ENCODE measurements around the gene CLIP1.
A peak's percentile ranks its signal among the peaks of the same experiment; 100 is the strongest.
"Not testable (repeated sequence)": the region's sequence is repeated elsewhere in the genome, so short reads cannot be mapped to it uniquely, and the experiment has no call there.

CLIP1 gene

GRCh38 chr12:122395319-122395718 lies 27.1 kb downstream of the CLIP1 start:
- no peak for DNase-seq (ENCODE audit: low read depth)

- DNase-seq (ENCODE audit: low read depth), result no peak
Observed at GRCh38 chr12:122394626-122395194, 27.8 kb downstream of the CLIP1 start.

- DNase-seq (ENCODE audit: low read depth), result no peak
Observed at GRCh38 chr12:122393817-122394216, 28.7 kb downstream of the CLIP1 start.

- no peak for DNase-seq (ENCODE audit: low read depth)
Observed at GRCh38 chr12:122392411-122392810, 30.1 kb downstream of the CLIP1 start.

- no peak for DNase-seq (ENCODE audit: low read depth)
Observed at GRCh38 chr12:122389677-122390076, 32.8 kb downstream of the CLIP1 start.

- DNase-seq (ENCODE audit: low read depth), result no peak
Observed at GRCh38 chr12:122387887-122388286, 34.6 kb downstream of the CLIP1 start.

GRCh38 chr12:122385171-122386016 lies 37.1 kb downstream of the CLIP1 start:
- no peak for DNase-seq (ENCODE audit: low read depth)

GRCh38 chr12:122382919-122383350 lies 39.5 kb downstream of the CLIP1 start:
- no peak for DNase-seq (ENCODE audit: low read depth)

- no peak for DNase-seq (ENCODE audit: low read depth)
Observed at GRCh38 chr12:122381021-122381420, 41.4 kb downstream of the CLIP1 start.

GRCh38 chr12:122376751-122377150 lies 45.7 kb downstream of the CLIP1 start:
- DNase-seq (ENCODE audit: low read depth), result not testable (repeated sequence)

- no peak for DNase-seq (ENCODE audit: low read depth)
Observed at GRCh38 chr12:122374707-122375106, 47.8 kb downstream of the CLIP1 start.

GRCh38 chr12:122371475-122372045 lies 50.9 kb downstream of the CLIP1 start:
- DNase-seq (ENCODE audit: low read depth), result no peak

GRCh38 chr12:122368361-122369073 lies 54.0 kb downstream of the CLIP1 start:
- DNase-seq (ENCODE audit: low read depth), result no peak

- not testable (repeated sequence) for DNase-seq (ENCODE audit: low read depth)
Observed at GRCh38 chr12:122367632-122368031, 54.8 kb downstream of the CLIP1 start.

- no peak for DNase-seq (ENCODE audit: low read depth)
Observed at GRCh38 chr12:122366685-122367475, 55.6 kb downstream of the CLIP1 start.

GRCh38 chr12:122365226-122365625 lies 57.2 kb downstream of the CLIP1 start:
- DNase-seq (ENCODE audit: low read depth), result not testable (repeated sequence)

GRCh38 chr12:122363782-122364181 lies 58.7 kb downstream of the CLIP1 start:
- DNase-seq (ENCODE audit: low read depth), result no peak

- DNase-seq (ENCODE audit: low read depth), result no peak
Observed at GRCh38 chr12:122362755-122363154, 59.7 kb downstream of the CLIP1 start.

GRCh38 chr12:122358403-122358802 lies 64.1 kb downstream of the CLIP1 start:
- not testable (repeated sequence) for DNase-seq (ENCODE audit: low read depth)

- DNase-seq (ENCODE audit: low read depth), result not testable (repeated sequence)
Observed at GRCh38 chr12:122357536-122357935, 64.9 kb downstream of the CLIP1 start.

GRCh38 chr12:122356991-122357390 lies 65.5 kb downstream of the CLIP1 start:
- not testable (repeated sequence) for DNase-seq (ENCODE audit: low read depth)

- peak; percentile 7 for DNase-seq (ENCODE audit: low read depth)
Observed at GRCh38 chr12:122356192-122356635, 66.3 kb downstream of the CLIP1 start.
